ENCODE data around the gene UVRAG.

UVRAG gene

DNA sequence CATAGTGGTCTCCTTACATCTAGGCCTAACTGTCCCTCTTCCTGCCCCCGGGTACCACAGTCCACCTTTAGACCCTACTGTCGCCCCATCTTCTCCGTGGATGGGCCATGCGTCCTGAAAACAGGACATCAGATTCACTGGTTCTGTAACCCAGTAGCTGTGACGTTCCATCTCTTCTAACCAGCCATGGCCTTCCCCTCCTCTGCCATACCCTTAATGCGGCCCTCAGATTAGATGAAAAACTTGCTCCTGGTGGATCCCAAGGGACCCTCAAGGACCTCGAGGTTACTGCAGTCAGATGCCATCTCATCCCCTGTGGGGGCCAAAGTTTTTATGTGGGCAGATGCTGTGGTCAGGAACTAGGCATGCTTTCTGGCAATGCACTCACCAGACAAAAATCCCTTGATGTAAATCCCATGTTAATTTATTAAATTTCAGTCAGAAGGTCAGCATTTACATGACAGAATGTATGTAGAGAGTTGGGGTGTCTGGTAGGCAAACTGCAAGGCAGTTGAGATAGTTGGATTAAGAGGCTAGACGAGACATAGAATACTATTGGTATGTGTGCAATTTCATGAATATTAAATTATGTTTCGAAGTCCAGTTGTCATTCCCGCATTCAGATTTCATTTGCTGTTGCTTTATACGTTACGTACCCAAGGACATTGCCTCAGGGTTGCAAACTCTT is 327.0 kb downstream of the UVRAG start:
- Histone ChIP-seq H3K27me3 (replicated peaks; ENCODE audit: insufficient read depth, low read length) (no peaks in the 10 kb centered on the region), H3F3A (ENCODE audit: insufficient read depth, low read length) (no peaks in the 10 kb centered on the region), H3K36me3 (replicated peaks; ENCODE audit: insufficient read depth, low read length) (no peaks in the 10 kb centered on the region), H3K4me1 (ENCODE audit: low read length) (no peaks in the 10 kb centered on the region), H2AFZ (ENCODE audit: low read length) (no peak overlapping the region), H3K4me3 (ENCODE audit: low read length) (no peak overlapping the region), H3K4me2 (ENCODE audit: low read depth, low read length) (no peak overlapping the region), H4K20me1 (ENCODE audit: insufficient read depth, low read length) (no peaks in the 10 kb centered on the region), H3K9ac (ENCODE audit: low read length) (no peak overlapping the region), H3K9me3 (replicated peaks; ENCODE audit: insufficient read depth, low read length) (no peaks in the 10 kb centered on the region), H3K27ac (ENCODE audit: low read length) (no peak overlapping the region), H3K79me2 (ENCODE audit: low read length) (no peaks in the 10 kb centered on the region), H3K9me2 (replicated peaks; ENCODE audit: insufficient read depth, low read length) (no peaks in the 10 kb centered on the region)
- no peak for DNase-seq
- TF ChIP-seq EZH2phosphoT487 (IDR thresholded peaks at IDR 0.05; ENCODE audit: low read length) (no peak), EZH2 (optimal IDR thresholded peaks at IDR 0.05; ENCODE audit: low read depth, low read length) (no peak)
- TF ChIP-seq, protein P1, sequence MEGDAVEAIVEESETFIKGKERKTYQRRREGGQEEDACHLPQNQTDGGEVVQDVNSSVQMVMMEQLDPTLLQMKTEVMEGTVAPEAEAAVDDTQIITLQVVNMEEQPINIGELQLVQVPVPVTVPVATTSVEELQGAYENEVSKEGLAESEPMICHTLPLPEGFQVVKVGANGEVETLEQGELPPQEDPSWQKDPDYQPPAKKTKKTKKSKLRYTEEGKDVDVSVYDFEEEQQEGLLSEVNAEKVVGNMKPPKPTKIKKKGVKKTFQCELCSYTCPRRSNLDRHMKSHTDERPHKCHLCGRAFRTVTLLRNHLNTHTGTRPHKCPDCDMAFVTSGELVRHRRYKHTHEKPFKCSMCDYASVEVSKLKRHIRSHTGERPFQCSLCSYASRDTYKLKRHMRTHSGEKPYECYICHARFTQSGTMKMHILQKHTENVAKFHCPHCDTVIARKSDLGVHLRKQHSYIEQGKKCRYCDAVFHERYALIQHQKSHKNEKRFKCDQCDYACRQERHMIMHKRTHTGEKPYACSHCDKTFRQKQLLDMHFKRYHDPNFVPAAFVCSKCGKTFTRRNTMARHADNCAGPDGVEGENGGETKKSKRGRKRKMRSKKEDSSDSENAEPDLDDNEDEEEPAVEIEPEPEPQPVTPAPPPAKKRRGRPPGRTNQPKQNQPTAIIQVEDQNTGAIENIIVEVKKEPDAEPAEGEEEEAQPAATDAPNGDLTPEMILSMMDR (IDR thresholded peaks at IDR 0.05; ENCODE audit: low read length) = no peak

DNA sequence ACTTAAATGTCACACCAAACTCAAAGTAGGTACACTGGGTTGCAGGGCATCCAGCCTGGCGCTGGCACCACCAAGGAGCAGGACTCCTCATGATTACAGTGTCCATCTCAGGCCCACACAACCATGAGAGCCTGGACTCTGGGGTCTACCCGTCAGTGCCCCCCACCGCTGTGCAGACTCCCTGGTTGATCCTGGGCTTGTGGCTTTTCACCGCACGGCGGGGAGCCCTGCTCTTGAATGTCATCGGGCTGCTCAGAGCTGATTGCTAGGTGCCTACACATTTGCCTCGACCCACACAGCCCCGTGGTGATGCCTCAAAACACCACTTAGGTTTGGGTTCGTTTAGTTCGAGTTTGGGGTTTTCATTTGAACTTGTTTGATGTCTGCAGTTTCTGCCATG is 328.3 kb downstream of the UVRAG start:
- Histone ChIP-seq H3K36me3 (replicated peaks; ENCODE audit: insufficient read depth, low read length) (no peaks in the 10 kb centered on the region), H3F3A (ENCODE audit: insufficient read depth, low read length) (no peaks in the 10 kb centered on the region), H3K4me3 (ENCODE audit: low read length) (no peak overlapping the region), H3K27ac (ENCODE audit: low read length) (no peak overlapping the region), H4K20me1 (ENCODE audit: insufficient read depth, low read length) (no peaks in the 10 kb centered on the region), H3K9me3 (replicated peaks; ENCODE audit: insufficient read depth, low read length) (no peaks in the 10 kb centered on the region), H3K4me2 (ENCODE audit: low read depth, low read length) (no peak overlapping the region), H3K79me2 (ENCODE audit: low read length) (no peaks in the 10 kb centered on the region), H3K9ac (ENCODE audit: low read length) (no peak overlapping the region), H3K4me1 (ENCODE audit: low read length) (no peaks in the 10 kb centered on the region), H3K9me2 (replicated peaks; ENCODE audit: insufficient read depth, low read length) (no peaks in the 10 kb centered on the region), H3K27me3 (replicated peaks; ENCODE audit: insufficient read depth, low read length) (no peaks in the 10 kb centered on the region), H2AFZ (ENCODE audit: low read length) (no peak overlapping the region)
- TF ChIP-seq, protein P1 (IDR thresholded peaks at IDR 0.05; ENCODE audit: low read length) = no peak
- TF ChIP-seq EZH2phosphoT487 (IDR thresholded peaks at IDR 0.05; ENCODE audit: low read length) (no peak), EZH2 (optimal IDR thresholded peaks at IDR 0.05; ENCODE audit: low read depth, low read length) (no peak)
- DNase-seq = no peak

DNA sequence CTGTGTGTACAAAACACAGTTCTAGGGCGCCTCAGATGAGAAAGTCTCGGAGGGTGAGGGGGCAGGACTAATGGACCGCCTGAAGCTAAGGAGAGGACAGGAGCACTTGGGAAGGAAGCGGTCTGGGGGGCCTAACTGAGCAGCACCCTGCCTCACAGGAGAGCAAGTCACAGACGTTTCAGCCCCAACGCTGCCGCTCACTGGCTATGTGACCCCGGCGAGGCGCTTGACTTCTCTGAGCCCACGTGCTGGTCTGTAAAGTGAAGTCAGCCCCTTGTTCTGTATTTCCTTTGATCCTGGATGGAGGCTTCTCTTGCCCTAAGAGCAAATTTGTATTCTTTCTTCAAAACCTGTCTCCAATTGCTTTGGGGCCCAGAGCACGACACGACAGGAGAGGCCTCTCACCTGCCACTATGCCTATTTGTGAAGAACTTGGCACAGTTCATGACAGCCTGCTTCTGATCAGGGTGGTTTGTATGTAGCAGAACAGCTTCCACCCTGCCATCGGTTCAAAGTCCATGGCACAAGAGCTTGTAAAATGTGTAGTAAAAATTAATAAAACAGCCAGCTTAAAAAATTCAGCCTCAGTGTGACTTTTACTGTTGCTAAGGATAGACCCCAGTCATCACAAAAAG is 332.2 kb downstream of the UVRAG start:
- H3K9ac ChIP-seq (ENCODE audit: low read length) = no peak overlapping the region

More for the DNA sequence above, 332.2 kb downstream of the UVRAG start:
- H3K79me2 ChIP-seq (ENCODE audit: low read length) = no peaks in the 10 kb centered on the region
- TF ChIP-seq EZH2 (optimal IDR thresholded peaks at IDR 0.05; ENCODE audit: low read depth, low read length) = no peak
- TF ChIP-seq, protein P1 (IDR thresholded peaks at IDR 0.05; ENCODE audit: low read length) = no peak
- TF ChIP-seq EZH2phosphoT487 (IDR thresholded peaks at IDR 0.05; ENCODE audit: low read length) = no peak
- no peaks in the 10 kb centered on the region for H3K9me3 ChIP-seq (replicated peaks; ENCODE audit: insufficient read depth, low read length)
- no peaks in the 10 kb centered on the region for H4K20me1 ChIP-seq (ENCODE audit: insufficient read depth, low read length)
- H2AFZ ChIP-seq (ENCODE audit: low read length) = no peak overlapping the region
- peaks cover 4% of the 10 kb centered on the region; the same call in 1 of the 2 replicates for H3K4me1 ChIP-seq (ENCODE audit: low read length)
- H3K36me3 ChIP-seq (replicated peaks; ENCODE audit: insufficient read depth, low read length) = no peaks in the 10 kb centered on the region
- no peak overlapping the region for H3K4me2 ChIP-seq (ENCODE audit: low read depth, low read length)
- no peaks in the 10 kb centered on the region for H3K27me3 ChIP-seq (replicated peaks; ENCODE audit: insufficient read depth, low read length)
- H3K27ac ChIP-seq (ENCODE audit: low read length) = no peak overlapping the region
- no peaks in the 10 kb centered on the region for H3K9me2 ChIP-seq (replicated peaks; ENCODE audit: insufficient read depth, low read length)
- DNase-seq = no peak
- no peaks in the 10 kb centered on the region for H3F3A ChIP-seq (ENCODE audit: insufficient read depth, low read length)
- H3K4me3 ChIP-seq (ENCODE audit: low read length) = no peak overlapping the region
